OCI-LY3 (cell line): Measurements from ENCODE around the gene HSPBP1.

ENCODE experiments used
- EZH2phosphoT487 ChIP-seq: fragments of 200-600 bp; shearing (Covaris generic); IDR thresholded peaks from 2 replicates; pipeline ENCODE4 v1.6.1; 2018; ENCODE audit warnings: antibody characterized with exemption, mixed run types, low read depth
- TF ChIP-seq, protein P1 (sequence below): fragments of 200-600, 300-600 bp; sonication (generic); IDR thresholded peaks from 2 replicates; pipeline ENCODE4 v1.5.1; 2014; ENCODE audit warnings: antibody characterized with exemption, low read length, low read depth

DNA sequence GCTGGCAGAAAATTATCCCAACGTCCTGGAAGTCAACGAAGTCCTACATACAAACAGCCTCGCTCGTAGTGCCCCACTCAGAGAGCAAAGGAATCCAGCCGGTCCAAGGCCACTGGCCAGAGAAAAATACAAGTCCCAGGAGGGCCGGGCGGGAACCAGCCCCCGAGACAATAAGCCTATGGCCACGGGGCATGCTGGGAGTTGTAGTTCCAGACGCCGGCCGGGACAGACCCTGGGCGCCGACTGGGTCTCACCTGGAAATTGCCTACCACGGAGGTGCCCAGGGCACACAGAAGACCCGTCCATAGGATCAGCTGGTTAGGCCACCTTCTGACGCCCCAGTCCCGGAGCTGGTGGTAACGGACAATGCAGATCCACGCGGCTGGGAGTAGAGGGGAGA, 39.9 kb upstream of the HSPBP1 start:
- TF ChIP-seq, protein P1, sequence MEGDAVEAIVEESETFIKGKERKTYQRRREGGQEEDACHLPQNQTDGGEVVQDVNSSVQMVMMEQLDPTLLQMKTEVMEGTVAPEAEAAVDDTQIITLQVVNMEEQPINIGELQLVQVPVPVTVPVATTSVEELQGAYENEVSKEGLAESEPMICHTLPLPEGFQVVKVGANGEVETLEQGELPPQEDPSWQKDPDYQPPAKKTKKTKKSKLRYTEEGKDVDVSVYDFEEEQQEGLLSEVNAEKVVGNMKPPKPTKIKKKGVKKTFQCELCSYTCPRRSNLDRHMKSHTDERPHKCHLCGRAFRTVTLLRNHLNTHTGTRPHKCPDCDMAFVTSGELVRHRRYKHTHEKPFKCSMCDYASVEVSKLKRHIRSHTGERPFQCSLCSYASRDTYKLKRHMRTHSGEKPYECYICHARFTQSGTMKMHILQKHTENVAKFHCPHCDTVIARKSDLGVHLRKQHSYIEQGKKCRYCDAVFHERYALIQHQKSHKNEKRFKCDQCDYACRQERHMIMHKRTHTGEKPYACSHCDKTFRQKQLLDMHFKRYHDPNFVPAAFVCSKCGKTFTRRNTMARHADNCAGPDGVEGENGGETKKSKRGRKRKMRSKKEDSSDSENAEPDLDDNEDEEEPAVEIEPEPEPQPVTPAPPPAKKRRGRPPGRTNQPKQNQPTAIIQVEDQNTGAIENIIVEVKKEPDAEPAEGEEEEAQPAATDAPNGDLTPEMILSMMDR: no peak
- no peak for TF ChIP-seq EZH2phosphoT487
